ENCODE data around the gene ACOD1. TPM values are rescaled to one million over a fixed set of nuclear protein-coding genes. Genes with fewer than 3 reads are reported as not detected.

The ACOD1 gene
- total and polyA plus RNA-seq, 10 of the 15 experiments (the other 5 are each of a cell fraction or from before 2014, with no cell fraction given) = not detected

DNA sequence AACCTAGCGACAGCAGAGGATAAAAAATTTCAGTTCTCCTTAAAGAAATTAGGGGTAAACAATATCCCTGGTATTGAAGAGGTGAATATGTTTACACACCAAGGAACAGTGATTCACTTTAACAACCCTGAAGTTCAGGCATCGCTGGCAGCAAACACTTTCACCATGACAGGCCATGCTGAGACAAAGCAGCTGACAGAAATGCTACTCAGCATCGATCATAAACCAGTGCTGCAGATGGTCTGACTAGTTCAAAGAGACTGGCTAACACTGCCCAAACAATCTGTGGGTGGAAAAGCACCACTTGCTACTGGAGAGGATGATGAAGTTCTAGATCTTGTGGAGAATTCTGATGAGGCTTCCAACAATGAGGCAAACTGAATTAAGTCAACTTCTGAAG is 19.9 kb upstream of the ACOD1 start:
- 9% methylated on average over 3 of the region's 3 CpGs for WGBS (ENCODE audit: insufficient coverage, insufficient replicate concordance, low lambda C conversion rate, missing lambda C conversion rate)

DNA sequence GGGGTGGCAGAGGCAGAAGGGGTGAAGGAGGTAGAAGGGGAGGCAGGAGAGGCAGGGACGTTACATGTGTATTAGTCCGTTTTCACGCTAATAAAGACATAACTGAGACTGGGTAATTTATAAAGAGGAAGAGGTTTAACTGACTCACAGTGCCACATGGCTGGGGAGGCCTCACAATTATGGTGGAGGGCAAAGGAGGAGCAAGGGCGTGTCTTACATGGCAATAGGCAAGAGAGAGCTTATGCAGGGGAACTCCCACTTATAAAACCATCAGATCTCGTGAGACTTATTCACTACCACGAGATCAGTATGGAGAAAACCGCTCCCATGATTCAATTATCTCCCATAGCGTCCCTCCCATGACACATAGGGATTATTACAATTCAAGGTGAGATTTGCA is 19.0 kb upstream of the ACOD1 start:
- ChIA-PET RAD21 (ENCODE audit: unreplicated experiment) (interaction anchor here (0.6 to 2.4 kb wide), 2 partner anchors 25 to 46 kb away, joined by 5 to 9 read pairs; no protein-coding TSS in a partner anchor), SMC1A (ENCODE audit: uncharacterized antibody, unreplicated experiment) (interaction anchor here (1.2 to 1.9 kb wide), 2 partner anchors 10 to 11 kb away, joined by 3 to 4 read pairs; no protein-coding TSS in a partner anchor), POLR2A (no interaction called here), CTCF (interaction anchor here (1.1 kb wide), 1 partner anchor 50 kb away, joined by 3 read pairs; no protein-coding TSS in a partner anchor)
- ATAC-seq = peak; percentile 75
- Histone ChIP-seq H4K20me1 (ENCODE audit: control insufficient read depth, insufficient read depth) (no peaks in the 10 kb centered on the region), H3K9me3 (replicated peaks; ENCODE audit: control insufficient read depth, insufficient read depth, low read length) (no peaks in the 10 kb centered on the region), H3K4me2 (ENCODE audit: control insufficient read depth, insufficient read depth) (no peak overlapping the region), H3K9ac (ENCODE audit: control insufficient read depth, insufficient read depth, low read length) (no peak overlapping the region), H3K79me2 (ENCODE audit: control insufficient read depth, insufficient read depth, low read length) (no peaks in the 10 kb centered on the region), H2AFZ (ENCODE audit: control insufficient read depth, low read depth, low read length) (no peak overlapping the region), H3K4me3 (no peak overlapping the region), H3K4me1 (ENCODE audit: control insufficient read depth, insufficient read depth, low read length) (no peaks in the 10 kb centered on the region), H3K27me3 (replicated peaks in 1 of 2; ENCODE audit: control insufficient read depth in 2 of 2, insufficient read depth in 2 of 2, low read length in 1 of 2) (no peaks in the 10 kb centered on the region), H3K27ac (ENCODE audit: control insufficient read depth, insufficient read depth) (no peak overlapping the region), H3K36me3 (ENCODE audit: control insufficient read depth in 2 of 2, insufficient read depth in 2 of 2, low read length in 1 of 2) (no peaks in the 10 kb centered on the region)
- BruUV-seq (replicated peaks) = no TSS peak
- no peak for FAIRE-seq
- 18% methylated on average over 8 of the region's 8 CpGs for WGBS (ENCODE audit: insufficient coverage, insufficient replicate concordance, low lambda C conversion rate, missing lambda C conversion rate)
- intact Hi-C loops (cut with micrococcal nuclease; ENCODE audit: unreplicated experiment) (no loop called here), in situ Hi-C loops (cut with MboI) (no loop called here)
- DNase-seq (ENCODE audit: low read depth, low spot score) = no peak
- TF ChIP-seq BMI1 (IDR thresholded peaks at IDR 0.05; ENCODE audit: borderline replicate concordance) (no peak), IKZF2 (IDR thresholded peaks at IDR 0.05) (no peak; a peak in 1 of 4 replicates), RBBP5 (conservative IDR thresholded peaks at IDR 0.05) (no peak), MTA2 (IDR thresholded peaks at IDR 0.05; ENCODE audit: low read depth) (peak; percentile 42; the same call in 1 of the 2 replicates), CHD2 (IDR thresholded peaks at IDR 0.05; ENCODE audit: borderline replicate concordance, low read depth, low read length) (peak; percentile 71), SPI1 (IDR thresholded peaks at IDR 0.05; ENCODE audit: borderline replicate concordance, insufficient read depth, low read depth, low read length) (peak; percentile 56; the same call in 1 of the 2 replicates), BCL3 (IDR thresholded peaks at IDR 0.05; ENCODE audit: borderline replicate concordance, insufficient read depth, low read depth, low read length, poor library complexity, severe bottlenecking) (no peak), HCFC1 (IDR thresholded peaks at IDR 0.05; ENCODE audit: low read length) (no peak), TCF7 (IDR thresholded peaks at IDR 0.05; ENCODE audit: borderline replicate concordance) (no peak)
- TF ChIP-seq, protein P1, sequence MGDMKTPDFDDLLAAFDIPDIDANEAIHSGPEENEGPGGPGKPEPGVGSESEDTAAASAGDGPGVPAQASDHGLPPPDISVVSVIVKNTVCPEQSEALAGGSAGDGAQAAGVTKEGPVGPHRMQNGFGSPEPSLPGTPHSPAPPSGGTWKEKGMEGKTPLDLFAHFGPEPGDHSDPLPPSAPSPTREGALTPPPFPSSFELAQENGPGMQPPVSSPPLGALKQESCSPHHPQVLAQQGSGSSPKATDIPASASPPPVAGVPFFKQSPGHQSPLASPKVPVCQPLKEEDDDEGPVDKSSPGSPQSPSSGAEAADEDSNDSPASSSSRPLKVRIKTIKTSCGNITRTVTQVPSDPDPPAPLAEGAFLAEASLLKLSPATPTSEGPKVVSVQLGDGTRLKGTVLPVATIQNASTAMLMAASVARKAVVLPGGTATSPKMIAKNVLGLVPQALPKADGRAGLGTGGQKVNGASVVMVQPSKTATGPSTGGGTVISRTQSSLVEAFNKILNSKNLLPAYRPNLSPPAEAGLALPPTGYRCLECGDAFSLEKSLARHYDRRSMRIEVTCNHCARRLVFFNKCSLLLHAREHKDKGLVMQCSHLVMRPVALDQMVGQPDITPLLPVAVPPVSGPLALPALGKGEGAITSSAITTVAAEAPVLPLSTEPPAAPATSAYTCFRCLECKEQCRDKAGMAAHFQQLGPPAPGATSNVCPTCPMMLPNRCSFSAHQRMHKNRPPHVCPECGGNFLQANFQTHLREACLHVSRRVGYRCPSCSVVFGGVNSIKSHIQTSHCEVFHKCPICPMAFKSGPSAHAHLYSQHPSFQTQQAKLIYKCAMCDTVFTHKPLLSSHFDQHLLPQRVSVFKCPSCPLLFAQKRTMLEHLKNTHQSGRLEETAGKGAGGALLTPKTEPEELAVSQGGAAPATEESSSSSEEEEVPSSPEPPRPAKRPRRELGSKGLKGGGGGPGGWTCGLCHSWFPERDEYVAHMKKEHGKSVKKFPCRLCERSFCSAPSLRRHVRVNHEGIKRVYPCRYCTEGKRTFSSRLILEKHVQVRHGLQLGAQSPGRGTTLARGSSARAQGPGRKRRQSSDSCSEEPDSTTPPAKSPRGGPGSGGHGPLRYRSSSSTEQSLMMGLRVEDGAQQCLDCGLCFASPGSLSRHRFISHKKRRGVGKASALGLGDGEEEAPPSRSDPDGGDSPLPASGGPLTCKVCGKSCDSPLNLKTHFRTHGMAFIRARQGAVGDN (IDR thresholded peaks at IDR 0.05) = peak; percentile 41; the same call in 1 of the 2 replicates

More for the DNA sequence above, 19.9 kb upstream of the ACOD1 start:
- in situ Hi-C loops (cut with MboI) = no loop called here
- H3K36me3 ChIP-seq (ENCODE audit: control insufficient read depth in 2 of 2, insufficient read depth in 2 of 2, low read length in 1 of 2) = no peaks in the 10 kb centered on the region
- TF ChIP-seq JUND (IDR thresholded peaks at IDR 0.05; ENCODE audit: low read depth, low read length) = no peak
- no peak for TF ChIP-seq NBN (IDR thresholded peaks at IDR 0.05)
- no peak for TF ChIP-seq MEF2B (IDR thresholded peaks at IDR 0.05; ENCODE audit: partially characterized antibody, poor library complexity, severe bottlenecking)
- no TSS peak for BruUV-seq (replicated peaks)
- H3K27ac ChIP-seq (ENCODE audit: control insufficient read depth, insufficient read depth) = no peak overlapping the region
- ChIA-PET SMC1A (ENCODE audit: uncharacterized antibody, unreplicated experiment) (interaction anchor here (1.9 kb wide), 1 partner anchor 11 kb away, joined by 4 read pairs; no protein-coding TSS in a partner anchor), RAD21 (ENCODE audit: unreplicated experiment) (interaction anchor here (2.4 kb wide), 1 partner anchor 24 kb away, joined by 9 read pairs; no protein-coding TSS in a partner anchor), POLR2A (no interaction called here), CTCF (no interaction called here)
- H3K4me1 ChIP-seq (ENCODE audit: control insufficient read depth, insufficient read depth, low read length) = no peaks in the 10 kb centered on the region
- H3K27me3 ChIP-seq (replicated peaks in 1 of 2; ENCODE audit: control insufficient read depth in 2 of 2, insufficient read depth in 2 of 2, low read length in 1 of 2) = no peaks in the 10 kb centered on the region; a peak in 1 of 4 replicates
- no peak overlapping the region for H3K9ac ChIP-seq (ENCODE audit: control insufficient read depth, insufficient read depth, low read length)
- no peak overlapping the region for H3K4me3 ChIP-seq
- DNase-seq (ENCODE audit: low read depth, low spot score) = no peak
- H4K20me1 ChIP-seq (ENCODE audit: control insufficient read depth, insufficient read depth) = no peaks in the 10 kb centered on the region
- ATAC-seq = peak; percentile 26; the same call in 1 of the 3 replicates
- no peaks in the 10 kb centered on the region for H3K9me3 ChIP-seq (replicated peaks; ENCODE audit: control insufficient read depth, insufficient read depth, low read length)
- intact Hi-C loops (cut with micrococcal nuclease; ENCODE audit: unreplicated experiment) = no loop called here
- no peaks in the 10 kb centered on the region for H3K79me2 ChIP-seq (ENCODE audit: control insufficient read depth, insufficient read depth, low read length)
- H3K4me2 ChIP-seq (ENCODE audit: control insufficient read depth, insufficient read depth) = no peak overlapping the region
- FAIRE-seq = no peak
- no peak overlapping the region for H2AFZ ChIP-seq (ENCODE audit: control insufficient read depth, low read depth, low read length)

Data from GM12878 (cell line).